DOHH2 (cell line): ENCODE measurements around the gene SLIT1.

ENCODE experiments used
- EZH2phosphoT487 ChIP-seq: fragments of 200-600 bp; sonication (generic); IDR thresholded peaks from 2 replicates; pipeline ENCODE4 v1.6.1; 2017; ENCODE audit warnings: borderline replicate concordance, mild to moderate bottlenecking, antibody characterized with exemption, low read length, moderate library complexity, mixed read lengths
- TF ChIP-seq, protein P1 (sequence below): fragments of 200-600 bp; sonication (generic); IDR thresholded peaks from one replicate; pipeline ENCODE4 v1.5.1; 2014; ENCODE audit warnings: antibody characterized with exemption, mild to moderate bottlenecking, low read depth, low read length; ENCODE audit not compliant: poor library complexity, severe bottlenecking

- TF ChIP-seq, protein P1, sequence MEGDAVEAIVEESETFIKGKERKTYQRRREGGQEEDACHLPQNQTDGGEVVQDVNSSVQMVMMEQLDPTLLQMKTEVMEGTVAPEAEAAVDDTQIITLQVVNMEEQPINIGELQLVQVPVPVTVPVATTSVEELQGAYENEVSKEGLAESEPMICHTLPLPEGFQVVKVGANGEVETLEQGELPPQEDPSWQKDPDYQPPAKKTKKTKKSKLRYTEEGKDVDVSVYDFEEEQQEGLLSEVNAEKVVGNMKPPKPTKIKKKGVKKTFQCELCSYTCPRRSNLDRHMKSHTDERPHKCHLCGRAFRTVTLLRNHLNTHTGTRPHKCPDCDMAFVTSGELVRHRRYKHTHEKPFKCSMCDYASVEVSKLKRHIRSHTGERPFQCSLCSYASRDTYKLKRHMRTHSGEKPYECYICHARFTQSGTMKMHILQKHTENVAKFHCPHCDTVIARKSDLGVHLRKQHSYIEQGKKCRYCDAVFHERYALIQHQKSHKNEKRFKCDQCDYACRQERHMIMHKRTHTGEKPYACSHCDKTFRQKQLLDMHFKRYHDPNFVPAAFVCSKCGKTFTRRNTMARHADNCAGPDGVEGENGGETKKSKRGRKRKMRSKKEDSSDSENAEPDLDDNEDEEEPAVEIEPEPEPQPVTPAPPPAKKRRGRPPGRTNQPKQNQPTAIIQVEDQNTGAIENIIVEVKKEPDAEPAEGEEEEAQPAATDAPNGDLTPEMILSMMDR = peak; percentile 89
- no peak for TF ChIP-seq EZH2phosphoT487
Measured at GRCh38 chr10:97037365-97038361, 148.1 kb downstream of the SLIT1 start.
